ENCODE measurements around the gene GMCL2. TPM values are rescaled to one million over a fixed set of nuclear protein-coding genes. Genes with fewer than 3 reads are reported as not detected.

Gene GMCL2
- total RNA-seq, 1 experiment from 2014 or later = not detected

- no peak for ATAC-seq
- intact Hi-C loops (cut with micrococcal nuclease) = no loop called here
- TF ChIP-seq CBX3 (IDR thresholded peaks at IDR 0.05; ENCODE audit: low read depth) = no peak
- no peak for TF ChIP-seq CTCF (IDR thresholded peaks at IDR 0.05 in 2 of 3, conservative IDR thresholded peaks at IDR 0.05 in 1 of 3; ENCODE audit: borderline replicate concordance in 1 of 3, insufficient read depth in 1 of 3, low read depth in 2 of 3, low read length in 2 of 3)
- peaks cover 41 to 53% of the 10 kb centered on the region in 2 experiments; a peak in 3 of 4 replicates for H3K36me3 ChIP-seq (ENCODE audit: control insufficient read depth in 1 of 2, insufficient read depth in 2 of 2, low read length in 2 of 2)
- H3K27ac ChIP-seq (ENCODE audit: low read depth, low read length) = no peak overlapping the region
- CTCF ChIA-PET = interaction anchor here (10.8 kb wide), 1 partner anchor 72 kb away, joined by 98 read pairs; no protein-coding TSS in a partner anchor
- no TSS peak for BruUV-seq (replicated peaks)
- POLR2A ChIA-PET = interaction anchor here (0.9 kb wide), 1 partner anchor 73 kb away, joined by 3 read pairs; no protein-coding TSS in a partner anchor
- no peaks in the 10 kb centered on the region for H4K20me1 ChIP-seq (ENCODE audit: insufficient read depth)
- RAD21 ChIA-PET (ENCODE audit: low non-redundant PET in 1 of 2, low total read pairs in 2 of 2, uncharacterized antibody in 2 of 2, unreplicated experiment in 2 of 2) = interaction anchor here in 1 of 2 experiments (2.9 kb wide), 1 partner anchor 72 kb away, joined by 15 read pairs; no protein-coding TSS in a partner anchor
- no peak overlapping the region for H3K4me2 ChIP-seq (ENCODE audit: low read length)
- H3K9ac ChIP-seq (ENCODE audit: low read length) = no peak overlapping the region
- no peaks in the 10 kb centered on the region for H3K9me3 ChIP-seq (ENCODE audit: control insufficient read depth in 1 of 2, insufficient read depth in 1 of 2, low read depth in 1 of 2, low read length in 2 of 2)
- H3K27me3 ChIP-seq (ENCODE audit: insufficient read depth, low read length) = no peaks in the 10 kb centered on the region
- DNase-seq (ENCODE audit: low read depth, low spot score) = no peak
- no peaks in the 10 kb centered on the region for H3K9me2 ChIP-seq (ENCODE audit: insufficient read depth)
- H3K4me3 ChIP-seq (replicated peaks in 1 of 2; ENCODE audit: low read depth in 1 of 2, low read length in 2 of 2) = no peak overlapping the region
- H3K4me1 ChIP-seq (ENCODE audit: control insufficient read depth in 1 of 2, insufficient read depth in 2 of 2, low read length in 2 of 2) = peaks cover 2 to 13% of the 10 kb centered on the region in 2 experiments; a peak in 2 of 4 replicates
- H3K79me2 ChIP-seq (ENCODE audit: insufficient read depth, low read length) = peaks cover 20% of the 10 kb centered on the region
- no peak overlapping the region for H2AFZ ChIP-seq (ENCODE audit: low read depth, low read length, poor library complexity, severe bottlenecking)
Measured at GRCh38 chr5:178147406-178147805, 39.8 kb downstream of the GMCL2 start.

- ChIA-PET POLR2A (interaction anchor here (1.0 to 1.5 kb wide), 2 partner anchors 11 to 71 kb away, joined by 4 to 7 read pairs; no protein-coding TSS in a partner anchor), CTCF (interaction anchor here (1.2 to 10.8 kb wide), 4 partner anchors 8 to 70 kb away, joined by 3 to 98 read pairs (median 6); partner anchors contain the start of gene NHP2)
- peak overlapping the region; percentile 47 for H3K27ac ChIP-seq (ENCODE audit: low read depth, low read length)
- TF ChIP-seq ZNF274 (IDR thresholded peaks at IDR 0.05; ENCODE audit: low read depth, low read length) = no peak
- no peak for TF ChIP-seq CBX3 (IDR thresholded peaks at IDR 0.05; ENCODE audit: low read depth)
- no peak for TF ChIP-seq ELF1 (IDR thresholded peaks at IDR 0.05; ENCODE audit: borderline replicate concordance, low read depth)
- no peak for TF ChIP-seq EGR1 (IDR thresholded peaks at IDR 0.05; ENCODE audit: low read depth)
- peak; percentile 84 to 93 (median 90) for TF ChIP-seq CTCF (IDR thresholded peaks at IDR 0.05 in 2 of 3, conservative IDR thresholded peaks at IDR 0.05 in 1 of 3; ENCODE audit: borderline replicate concordance in 1 of 3, insufficient read depth in 1 of 3, low read depth in 2 of 3, low read length in 2 of 3)
- no peak for TF ChIP-seq POLR2A (IDR thresholded peaks at IDR 0.05; ENCODE audit: borderline replicate concordance, extremely low read depth, insufficient read depth, insufficient read length)
- TF ChIP-seq ZBTB33 (IDR thresholded peaks at IDR 0.05; ENCODE audit: extremely low read depth, insufficient replicate concordance, low read length) = no peak
- no peak for TF ChIP-seq ZFX (IDR thresholded peaks at IDR 0.05)
- TF ChIP-seq SIN3A (IDR thresholded peaks at IDR 0.05; ENCODE audit: low read depth) = no peak
Measured at GRCh38 chr5:178145965-178146820, 41.0 kb downstream of the GMCL2 start.

More at GRCh38 chr5:178145965-178146820, 41.0 kb downstream of the GMCL2 start:
- Histone ChIP-seq H3K9me2 (ENCODE audit: insufficient read depth) (no peaks in the 10 kb centered on the region), H3K4me3 (replicated peaks in 1 of 2; ENCODE audit: low read depth in 1 of 2, low read length in 2 of 2) (no peak overlapping the region), H3K36me3 (ENCODE audit: control insufficient read depth in 1 of 2, insufficient read depth in 2 of 2, low read length in 2 of 2) (peaks cover 45 to 52% of the 10 kb centered on the region in 2 experiments; a peak in 3 of 4 replicates), H2AFZ (ENCODE audit: low read depth, low read length, poor library complexity, severe bottlenecking) (no peak overlapping the region), H3K4me1 (ENCODE audit: control insufficient read depth in 1 of 2, insufficient read depth in 2 of 2, low read length in 2 of 2) (peaks cover 0 to 10% of the 10 kb centered on the region in 2 experiments; a peak in 1 of 4 replicates), H3K9ac (ENCODE audit: low read length) (no peak overlapping the region), H3K79me2 (ENCODE audit: insufficient read depth, low read length) (peaks cover 8% of the 10 kb centered on the region; the same call in 1 of the 2 replicates), H3K27me3 (ENCODE audit: insufficient read depth, low read length) (no peaks in the 10 kb centered on the region), H3K4me2 (ENCODE audit: low read length) (peak overlapping the region; percentile 6; the same call in 1 of the 2 replicates), H3K9me3 (ENCODE audit: control insufficient read depth in 1 of 2, insufficient read depth in 1 of 2, low read depth in 1 of 2, low read length in 2 of 2) (no peaks in the 10 kb centered on the region), H4K20me1 (ENCODE audit: insufficient read depth) (no peaks in the 10 kb centered on the region)
- RAD21 ChIA-PET (ENCODE audit: low non-redundant PET in 1 of 2, low total read pairs in 2 of 2, uncharacterized antibody in 2 of 2, unreplicated experiment in 2 of 2) = interaction anchor here (0.7 to 2.9 kb wide), 3 partner anchors 11 to 71 kb away, joined by 3 to 15 read pairs (median 13); no protein-coding TSS in a partner anchor
- ATAC-seq (peak; percentile 92), DNase-seq (ENCODE audit: low read depth, low spot score) (peak; percentile 59)
- intact Hi-C loops (cut with micrococcal nuclease) = loop anchor here (1.0 kb wide), 1 partner anchor 70 kb away; no protein-coding TSS in a partner anchor
- no TSS peak for BruUV-seq (replicated peaks)
